ENCODE results near the gene OR10D3.
"Not testable (repeated sequence)": the region's sequence is repeated elsewhere in the genome, so short reads cannot be mapped to it uniquely, and the experiment has no call there.

The OR10D3 gene

DNA sequence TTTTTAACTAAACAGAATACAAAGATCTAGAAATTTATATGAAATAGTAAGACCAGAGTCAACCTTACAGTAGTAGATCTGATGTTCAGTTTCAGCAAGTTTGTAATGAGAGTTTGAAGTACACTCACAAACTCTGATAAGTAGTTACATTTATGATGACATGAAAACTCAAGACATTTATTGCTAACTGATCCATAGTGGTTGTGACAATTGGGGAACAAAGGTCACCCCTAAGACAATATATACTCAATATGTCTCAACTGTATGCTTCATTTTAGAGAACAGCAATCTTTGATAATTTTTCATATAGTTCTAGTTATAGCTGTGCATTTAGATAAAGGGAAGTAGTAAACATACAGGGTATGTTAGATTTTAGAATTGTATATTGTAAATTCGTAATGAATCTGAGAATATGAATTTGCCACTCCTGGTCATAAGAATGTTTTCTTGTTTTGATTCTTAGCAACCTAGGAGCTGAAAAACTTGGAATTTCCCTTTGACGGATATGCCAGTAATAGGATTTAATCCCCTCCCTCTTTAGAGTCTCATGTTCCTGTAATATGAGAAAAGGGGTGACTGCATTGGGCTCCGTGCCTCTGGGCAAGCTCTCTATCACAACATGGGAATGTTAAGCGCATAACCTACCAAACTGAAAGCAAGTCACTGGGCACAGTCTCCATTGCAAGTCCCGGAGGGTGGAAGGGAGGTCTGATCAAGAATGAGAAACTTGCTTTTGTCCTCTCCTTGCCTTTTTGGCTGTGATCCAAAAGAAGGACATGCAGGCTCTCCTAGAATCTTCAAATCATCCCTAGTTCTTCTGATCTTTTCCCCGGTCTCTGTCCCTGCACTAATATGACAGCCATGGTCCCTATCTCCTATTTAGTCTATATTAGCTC is 11.4 kb downstream of the OR10D3 start:
- FAIRE-seq (no peak), DNase-seq (ENCODE audit: low spot score) (no peak)

DNA sequence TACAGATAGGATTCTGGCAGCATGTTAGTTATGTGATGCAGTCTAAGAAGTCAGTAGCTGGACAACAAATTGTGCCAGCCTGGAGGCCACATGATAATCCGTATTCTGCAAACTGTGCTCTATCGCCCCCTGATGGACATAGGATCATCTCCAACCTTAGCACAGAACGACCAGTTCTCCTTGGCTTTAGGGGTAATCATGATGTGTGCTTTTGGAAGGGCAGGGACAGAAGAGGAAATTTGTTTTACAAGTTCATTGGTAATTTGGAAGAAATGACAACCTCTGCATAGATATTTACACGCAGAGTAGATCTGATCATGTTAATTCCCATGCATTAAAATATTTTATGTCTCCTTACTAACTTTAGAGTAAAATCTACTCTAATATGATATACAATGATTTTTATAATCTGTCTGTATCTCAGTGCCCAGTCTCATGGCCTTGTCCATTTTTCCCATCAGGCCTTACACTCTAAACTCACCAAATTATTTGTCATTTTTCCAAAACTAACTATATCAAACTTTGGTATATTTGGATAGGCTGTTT is 12.1 kb downstream of the OR10D3 start:
- DNase-seq (ENCODE audit: low spot score) (peak; percentile 39), FAIRE-seq (no peak)

DNA sequence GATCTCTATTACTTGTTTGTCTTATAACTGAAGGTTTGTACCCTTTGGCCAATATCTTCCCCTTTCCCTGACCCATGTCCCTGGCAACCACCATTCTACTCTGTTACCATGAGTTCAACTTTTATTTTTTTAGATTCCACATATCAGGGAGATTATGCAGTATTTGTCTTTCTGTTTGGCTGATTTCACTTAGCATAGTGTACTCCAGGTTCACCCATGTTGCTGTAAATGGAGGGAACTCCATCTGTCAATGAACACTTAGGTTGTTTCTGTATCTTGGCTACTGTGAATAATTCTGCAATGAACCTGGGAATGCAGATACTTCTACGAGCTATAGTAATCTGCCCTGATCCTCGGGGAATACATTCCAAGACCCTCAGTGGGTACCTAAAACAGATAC is 14.9 kb downstream of the OR10D3 start:
- FAIRE-seq (no peak), DNase-seq (ENCODE audit: low spot score) (no peak)

DNA sequence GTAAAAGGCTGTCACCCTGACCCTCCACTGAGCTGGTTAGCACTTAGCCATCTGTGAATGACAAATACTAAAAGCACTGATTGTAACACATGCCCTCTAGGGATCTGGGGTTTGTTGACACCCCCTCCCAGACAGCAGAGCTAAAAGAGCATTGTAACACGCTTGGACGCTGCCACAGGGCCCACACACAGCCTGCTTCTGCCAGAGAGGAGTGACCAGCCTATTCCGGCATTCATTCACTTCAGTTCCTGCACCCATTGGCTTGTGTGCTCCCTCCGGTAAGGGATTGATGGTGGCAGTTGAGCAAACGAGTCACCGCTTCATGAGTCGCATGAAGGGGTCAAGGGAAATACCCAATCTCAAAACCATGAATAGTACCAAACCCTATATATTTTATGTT is 15.8 kb downstream of the OR10D3 start:
- no peak for DNase-seq (ENCODE audit: low spot score)

DNA sequence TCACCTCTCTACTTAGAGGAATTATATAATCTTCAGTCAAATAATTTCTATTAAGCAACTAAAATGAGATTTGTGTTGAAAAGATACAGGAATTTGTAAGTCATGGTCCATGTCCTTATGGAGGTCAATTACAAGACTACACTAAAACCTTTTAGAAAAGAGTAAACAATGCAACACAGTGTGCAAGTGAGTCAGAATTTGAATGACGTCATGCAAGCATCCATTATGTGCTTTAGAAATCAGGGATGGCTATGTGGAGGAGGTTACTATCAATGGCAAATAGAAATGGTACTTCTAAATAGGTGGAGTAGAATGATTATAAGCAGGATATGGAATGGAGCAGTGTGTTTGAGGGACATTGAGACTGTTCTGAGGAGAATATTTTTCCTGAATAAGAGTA is 16.6 kb downstream of the OR10D3 start:
- no peak for FAIRE-seq
- peak; percentile 3 for DNase-seq (ENCODE audit: low spot score)

More for the DNA sequence above, 15.8 kb downstream of the OR10D3 start:
- no peak for FAIRE-seq

DNA sequence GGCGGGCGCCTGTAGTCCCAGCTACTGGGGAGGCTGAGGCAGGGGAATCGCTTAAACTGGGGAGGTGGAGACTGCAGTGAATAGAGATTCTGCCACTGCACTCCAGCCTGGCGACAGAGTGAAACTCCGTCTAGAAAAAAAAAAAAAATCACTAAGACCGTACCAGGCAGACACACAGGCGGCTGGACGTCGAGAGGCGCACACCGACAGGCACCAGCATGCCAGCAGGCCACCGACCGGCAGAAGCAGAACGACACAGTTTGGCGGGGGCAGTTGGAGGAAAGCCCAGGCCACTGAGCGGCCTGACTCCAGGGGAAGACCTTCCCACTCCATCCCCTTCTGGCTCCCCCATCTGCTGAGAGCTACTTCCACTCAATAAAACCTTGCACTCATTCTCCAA is 17.5 kb downstream of the OR10D3 start:
- DNase-seq (ENCODE audit: low spot score) = no peak

DNA sequence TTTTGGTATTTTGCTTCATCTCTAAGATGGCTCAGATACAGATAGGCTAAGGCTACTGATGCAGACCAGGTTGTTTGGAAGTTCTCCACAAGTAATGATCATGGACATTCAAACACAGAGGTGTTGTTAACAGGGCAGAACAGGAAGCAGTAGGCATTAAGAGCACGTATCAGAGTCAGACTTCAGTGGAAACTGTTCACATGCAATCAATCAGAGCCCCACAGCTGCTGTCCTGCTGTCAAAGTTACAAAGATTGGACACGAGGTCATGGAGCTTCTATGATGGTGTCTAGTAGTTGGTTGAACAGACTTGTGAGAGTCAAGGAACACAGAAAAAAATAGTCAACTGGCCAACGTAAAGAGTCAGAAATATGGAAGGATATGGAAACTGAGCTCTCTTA is 19.8 kb downstream of the OR10D3 start:
- no peak for FAIRE-seq
- DNase-seq (ENCODE audit: low spot score) = no peak

More for the DNA sequence above, 17.5 kb downstream of the OR10D3 start:
- no peak for FAIRE-seq

DNA sequence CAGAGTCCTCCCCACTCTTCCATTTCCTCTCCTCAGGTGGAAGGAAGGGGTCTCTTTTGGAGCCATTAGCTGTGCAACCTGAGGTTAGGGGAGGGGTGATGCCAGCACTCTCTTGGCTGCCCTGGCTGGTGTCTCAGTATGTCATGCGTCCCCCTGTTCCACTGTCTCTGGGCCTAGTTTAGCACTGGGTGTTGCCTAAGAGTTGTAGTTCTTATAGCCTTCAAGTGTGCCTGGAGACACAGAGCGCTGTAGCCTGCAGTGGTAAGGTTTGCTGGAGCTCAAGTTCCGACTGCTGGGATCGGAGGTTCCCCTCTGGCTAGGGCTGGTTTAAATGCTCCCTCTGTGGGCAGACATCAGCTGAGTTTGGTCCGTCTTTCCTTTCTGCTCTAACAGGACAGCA is 20.9 kb downstream of the OR10D3 start:
- no peak for DNase-seq (ENCODE audit: low spot score)
- no peak for FAIRE-seq

DNA sequence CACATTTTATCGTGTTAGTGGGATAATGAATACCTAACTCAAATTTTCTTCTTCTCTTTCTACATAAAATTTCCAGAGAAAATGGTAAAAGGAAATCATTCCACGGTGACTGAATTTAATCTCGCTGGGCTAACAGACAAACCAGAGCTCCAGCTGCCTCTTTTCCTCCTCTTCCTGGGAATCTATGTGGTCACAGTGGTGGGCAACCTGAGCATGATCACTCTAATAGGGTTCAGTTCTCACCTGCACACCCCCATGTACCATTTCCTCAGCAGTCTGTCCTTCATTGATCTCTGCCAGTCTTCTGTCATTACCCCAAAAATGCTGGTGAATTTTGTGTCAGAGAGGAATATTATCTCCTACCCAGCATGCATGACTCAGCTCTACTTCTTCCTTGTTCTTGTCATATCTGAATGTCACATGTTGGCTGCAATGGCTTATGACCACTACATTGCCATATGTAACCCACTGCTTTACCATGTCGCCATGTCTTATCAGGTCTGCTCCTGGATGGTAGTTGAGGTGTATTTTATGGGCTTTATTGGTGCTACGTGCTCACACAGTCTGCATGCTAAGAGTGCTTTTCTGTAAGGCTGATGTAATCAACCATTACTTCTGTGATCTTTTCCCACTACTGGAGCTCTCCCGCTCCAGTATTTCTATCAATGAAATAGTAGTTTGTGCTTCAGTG is 24.1 kb downstream of the OR10D3 start:
- FAIRE-seq = no peak

DNA sequence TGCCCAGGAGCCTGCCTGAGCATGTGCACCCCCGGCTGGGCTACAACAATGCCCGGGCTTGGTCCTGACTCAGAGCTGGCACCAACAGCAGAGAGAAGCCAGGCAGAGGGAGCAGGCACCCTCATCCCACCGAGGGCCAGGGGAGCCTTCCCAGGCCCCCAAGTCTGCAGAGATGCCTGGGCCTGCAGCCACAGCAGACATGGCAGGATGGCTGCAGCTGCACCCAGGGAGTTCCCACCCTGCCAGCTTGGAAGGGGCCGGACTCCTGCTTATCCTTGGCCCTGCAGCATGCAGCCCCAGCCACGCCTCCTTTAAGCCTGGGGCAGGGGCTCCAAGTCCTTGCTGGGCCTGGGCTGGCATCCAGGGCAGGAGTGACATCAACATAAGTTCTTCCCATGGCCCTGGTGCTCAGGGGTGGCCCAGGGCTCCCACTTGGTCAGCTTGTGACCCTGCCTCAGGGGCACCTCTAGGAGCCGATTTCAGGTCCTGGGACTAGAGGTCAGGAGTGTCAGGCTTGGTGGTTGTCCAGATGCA is 26.7 kb downstream of the OR10D3 start:
- FAIRE-seq (no peak), DNase-seq (ENCODE audit: low spot score) (no peak)

More for the DNA sequence above, 24.1 kb downstream of the OR10D3 start:
- DNase-seq (ENCODE audit: low spot score) = no peak

DNA sequence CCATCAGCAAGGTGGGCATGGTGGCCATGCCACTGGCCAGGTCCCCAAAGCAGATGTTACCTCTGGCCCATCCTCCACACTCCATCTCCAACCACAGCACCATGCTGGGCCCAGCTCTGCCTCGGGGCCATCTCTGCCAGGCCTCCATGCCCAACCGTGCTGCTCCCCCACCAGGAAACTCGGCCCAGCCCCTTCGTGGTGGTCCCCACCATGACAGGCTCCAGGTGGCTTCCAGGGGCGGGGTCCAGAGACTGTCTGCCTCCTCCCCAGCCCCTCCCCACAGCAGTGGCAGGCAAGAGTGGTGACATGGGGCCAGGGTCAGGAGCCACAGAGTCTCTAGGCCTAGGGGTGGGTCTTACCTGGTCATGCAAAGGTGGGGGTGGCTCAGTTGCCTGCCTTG is 27.3 kb downstream of the OR10D3 start:
- DNase-seq (ENCODE audit: low spot score) (no peak), FAIRE-seq (no peak)

DNA sequence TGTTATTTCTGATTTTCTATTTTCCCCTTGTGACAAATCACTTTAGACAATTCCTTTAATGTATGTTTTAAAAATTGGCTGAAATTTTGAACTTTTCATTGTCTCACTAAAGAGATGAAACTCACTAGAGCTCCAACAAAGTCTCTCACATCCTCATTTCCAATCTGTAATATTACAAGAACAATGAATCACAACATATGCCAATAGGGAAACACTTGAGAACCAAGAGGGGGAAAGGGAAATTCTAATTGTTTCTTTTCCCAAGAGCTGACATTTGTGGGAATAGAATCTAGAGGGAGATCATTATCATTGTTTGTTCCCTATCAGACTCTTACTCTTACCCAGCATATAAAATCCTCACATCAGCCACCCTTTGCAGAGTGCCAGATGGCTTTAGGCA is 28.2 kb downstream of the OR10D3 start:
- DNase-seq (ENCODE audit: low spot score) = no peak
- no peak for FAIRE-seq

DNA sequence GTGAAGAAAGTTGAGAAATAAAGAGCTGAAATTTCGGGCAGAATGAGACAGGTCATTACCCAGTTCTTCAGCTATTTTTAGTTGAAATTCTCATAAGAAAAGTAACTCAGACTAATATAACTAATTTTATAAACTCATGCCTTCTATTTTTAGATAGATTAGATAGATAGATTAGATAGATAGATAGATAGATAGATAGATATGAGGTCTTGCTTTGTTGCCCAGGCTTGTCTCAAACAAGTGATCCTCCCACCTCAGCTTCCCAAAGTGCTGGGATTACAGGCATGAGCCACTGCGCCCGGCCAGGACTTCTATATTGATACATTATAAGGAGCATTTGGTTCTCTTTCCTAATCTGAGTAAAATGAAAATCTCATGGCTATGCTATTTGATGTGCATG is 30.9 kb downstream of the OR10D3 start:
- DNase-seq (ENCODE audit: low spot score) (no peak), FAIRE-seq (no peak)

DNA sequence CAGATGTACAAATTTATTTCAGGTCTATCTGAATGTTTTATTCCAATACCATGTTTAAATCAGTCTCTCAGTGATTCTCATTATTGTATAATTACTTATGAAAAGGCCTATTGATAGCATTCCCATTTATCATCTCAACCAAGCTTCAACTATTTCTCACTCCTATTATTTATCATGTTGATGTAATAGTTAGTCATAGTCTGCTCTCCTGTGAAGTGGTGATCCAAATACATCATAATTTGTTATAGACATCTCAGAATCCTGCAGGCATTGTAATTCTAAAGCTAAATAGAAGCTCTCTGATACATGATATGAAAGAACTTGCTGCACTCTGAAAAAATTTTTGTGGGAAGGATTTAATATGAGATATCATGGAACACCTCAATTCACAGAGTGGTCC is 36.0 kb downstream of the OR10D3 start:
- no peak for FAIRE-seq
- DNase-seq (ENCODE audit: low spot score) = no peak

DNA sequence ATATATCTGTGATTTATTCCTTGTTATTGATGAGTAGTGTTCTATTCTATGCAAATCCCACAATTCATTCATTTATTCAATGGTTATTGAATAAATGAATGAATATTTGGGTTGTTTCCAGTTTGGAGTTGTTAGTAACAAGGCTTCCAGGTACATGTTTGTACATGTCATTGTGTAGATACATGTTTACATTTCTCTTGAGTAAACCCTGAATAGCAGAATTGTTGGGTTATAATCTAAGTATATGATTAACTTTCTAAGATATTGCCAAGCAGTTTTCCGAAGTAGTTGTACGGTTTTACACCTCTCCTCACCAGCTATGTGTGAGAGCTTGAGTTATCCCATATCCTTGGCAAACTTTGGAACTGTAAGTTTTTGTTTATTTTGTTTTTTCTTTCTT is 39.3 kb downstream of the OR10D3 start:
- no peak for DNase-seq (ENCODE audit: low spot score)
- FAIRE-seq = no peak

DNA sequence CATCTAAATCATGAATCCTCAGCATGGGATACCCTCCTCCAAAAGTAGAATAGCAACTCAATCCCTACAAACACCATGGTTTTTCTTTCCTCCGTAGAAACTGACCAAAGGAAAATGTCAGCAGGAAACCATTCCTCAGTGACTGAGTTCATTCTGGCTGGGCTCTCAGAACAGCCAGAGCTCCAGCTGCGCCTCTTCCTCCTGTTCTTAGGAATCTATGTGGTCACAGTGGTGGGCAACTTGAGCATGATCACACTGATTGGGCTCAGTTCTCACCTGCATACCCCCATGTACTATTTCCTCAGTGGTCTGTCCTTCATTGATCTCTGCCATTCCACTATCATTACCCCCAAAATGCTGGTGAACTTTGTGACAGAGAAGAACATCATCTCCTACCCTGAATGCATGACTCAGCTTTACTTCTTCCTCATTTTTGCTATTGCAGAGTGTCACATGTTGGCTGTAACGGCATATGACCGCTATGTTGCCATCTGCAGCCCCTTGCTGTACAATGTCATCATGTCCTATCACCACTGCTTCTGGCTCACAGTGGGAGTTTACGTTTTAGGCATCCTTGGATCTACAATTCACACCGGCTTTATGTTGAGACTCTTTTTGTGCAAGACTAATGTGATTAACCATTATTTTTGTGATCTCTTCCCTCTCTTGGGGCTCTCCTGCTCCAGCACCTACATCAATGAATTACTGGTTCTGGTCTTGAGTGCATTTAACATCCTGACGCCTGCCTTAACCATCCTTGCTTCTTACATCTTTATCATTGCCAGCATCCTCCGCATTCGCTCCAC is 41.7 kb downstream of the OR10D3 start:
- not testable (repeated sequence) for DNase-seq (ENCODE audit: low spot score); FAIRE-seq

DNA sequence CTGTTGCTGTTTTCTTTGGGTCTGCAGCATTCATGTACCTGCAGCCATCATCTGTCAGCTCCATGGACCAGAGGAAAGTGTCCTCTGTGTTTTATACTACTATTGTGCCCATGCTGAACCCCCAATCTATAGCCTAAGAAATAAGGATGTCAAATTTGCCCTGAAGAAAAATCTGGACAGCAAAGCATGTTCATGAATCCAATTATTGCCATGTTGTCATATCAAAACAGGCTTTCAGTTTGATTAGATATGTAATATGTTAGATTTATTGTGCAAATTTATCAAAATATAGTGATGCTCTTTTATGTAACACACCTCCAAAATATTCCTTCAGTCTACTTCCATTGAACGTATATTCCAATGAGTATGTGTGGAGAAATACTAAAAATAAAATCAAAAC is 42.3 kb downstream of the OR10D3 start:
- no peak for FAIRE-seq

DNA sequence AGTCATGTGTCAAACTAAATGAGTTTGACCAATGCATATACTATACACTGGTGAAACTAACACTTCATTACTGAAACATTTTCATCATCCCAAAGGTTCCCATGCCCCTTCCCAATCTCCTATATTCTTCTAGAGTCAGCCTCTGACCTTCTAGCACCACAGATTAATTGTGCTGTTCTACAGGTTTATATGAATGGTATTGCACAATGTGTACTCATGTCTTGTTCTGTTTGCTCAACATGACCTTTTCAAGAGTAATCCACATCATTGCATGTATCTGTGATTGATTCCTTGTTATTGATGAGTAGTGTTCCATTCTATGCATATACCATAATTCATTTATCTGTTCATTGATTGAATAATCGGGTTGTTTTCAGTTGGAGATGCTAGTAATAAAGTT is 50.2 kb downstream of the OR10D3 start:
- no peak for DNase-seq (ENCODE audit: low spot score)

More for the DNA sequence above, 42.3 kb downstream of the OR10D3 start:
- no peak for DNase-seq (ENCODE audit: low spot score)

More for the DNA sequence above, 50.2 kb downstream of the OR10D3 start:
- FAIRE-seq = no peak
